ENCODE measurements around the gene TRPM8. TPM values are rescaled to one million over a fixed set of nuclear protein-coding genes. Genes with fewer than 3 reads are reported as not detected.

The TRPM8 gene
- total RNA-seq, 2 experiments from 2014 or later = not detected

DNA sequence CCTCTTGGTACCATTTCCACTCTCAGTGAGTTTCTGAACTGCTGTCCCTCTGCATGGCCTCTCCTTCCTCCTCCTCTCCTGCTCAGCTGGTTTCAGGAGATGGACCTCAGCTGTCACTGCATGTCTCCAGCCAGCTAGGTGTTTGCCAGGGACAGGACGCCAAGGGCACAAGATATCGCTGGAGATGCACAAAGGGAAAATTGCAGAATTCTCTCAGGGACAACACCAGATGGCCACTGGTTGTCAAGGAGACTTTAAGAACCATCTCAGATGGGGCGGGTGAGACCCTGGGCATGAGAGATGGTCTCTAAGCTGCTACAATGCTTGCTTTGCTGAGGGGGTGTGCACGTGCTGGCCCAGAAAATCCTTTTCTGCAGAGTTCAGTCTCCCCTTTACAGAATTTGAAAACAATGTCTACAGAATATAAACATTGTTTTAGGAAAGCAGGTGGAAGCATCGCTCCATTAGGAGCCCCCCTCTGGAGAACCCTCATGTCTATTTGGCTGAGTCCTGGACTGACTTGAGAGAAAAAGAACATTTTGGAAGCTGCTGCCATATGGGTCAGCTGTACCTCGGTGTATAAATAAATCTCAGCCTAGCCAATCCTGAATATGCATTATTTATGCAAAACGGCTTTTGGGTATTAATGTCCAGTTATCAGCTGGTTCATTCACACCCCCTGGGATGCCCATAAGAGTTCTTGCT lies 75.5 kb downstream of the TRPM8 start:
- ChIA-PET POLR2A (no interaction called here), CTCF (interaction anchor here (0.9 to 1.2 kb wide), 2 partner anchors 40 to 490 kb away, joined by 3 read pairs; no protein-coding TSS in a partner anchor)
- no peak overlapping the region for H3K4me3 Mint-ChIP-seq
- no peaks in the 10 kb centered on the region for H3K27me3 Mint-ChIP-seq (ENCODE audit: low read depth)
- H3K27ac Mint-ChIP-seq = no peak overlapping the region
- peak; percentile 12 for DNase-seq
- peaks cover 75% of the 10 kb centered on the region for H3K4me1 Mint-ChIP-seq (ENCODE audit: low read depth)
- peaks cover 11% of the 10 kb centered on the region for H3K36me3 Mint-ChIP-seq (ENCODE audit: low read depth)
- ATAC-seq = no peak
- peaks cover 3% of the 10 kb centered on the region for H3K9me3 Mint-ChIP-seq (ENCODE audit: insufficient read depth)

DNA sequence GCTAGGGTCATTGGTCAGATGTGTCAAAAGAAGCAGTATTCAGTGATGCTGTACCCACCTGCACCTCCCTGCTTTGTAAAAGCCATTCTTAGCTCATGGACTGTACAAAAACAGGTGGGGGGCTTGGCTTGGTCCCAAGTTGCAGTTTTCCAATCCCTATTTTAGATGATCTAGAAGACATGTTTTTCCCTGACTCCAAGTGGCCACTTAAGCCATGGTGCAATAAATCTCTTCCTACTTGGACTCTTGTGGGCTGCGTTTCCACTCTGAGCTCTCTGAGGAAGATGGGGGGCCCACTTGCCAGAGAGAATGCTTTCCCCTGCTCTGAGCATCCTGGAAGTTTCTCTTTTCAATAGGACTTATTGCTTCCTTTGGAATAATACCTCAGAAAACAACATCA lies 76.3 kb downstream of the TRPM8 start:
- Mint-ChIP-seq H3K4me1 (ENCODE audit: low read depth) (peaks cover 72% of the 10 kb centered on the region), H3K36me3 (ENCODE audit: low read depth) (peaks cover 3% of the 10 kb centered on the region), H3K27ac (no peak overlapping the region), H3K27me3 (ENCODE audit: low read depth) (no peaks in the 10 kb centered on the region), H3K9me3 (ENCODE audit: insufficient read depth) (no peaks in the 10 kb centered on the region), H3K4me3 (no peak overlapping the region)
- ATAC-seq = no peak
- peak; percentile 17 for DNase-seq
- ChIA-PET POLR2A (no interaction called here), CTCF (interaction anchor here (0.9 to 1.2 kb wide), 2 partner anchors 39 to 489 kb away, joined by 3 read pairs; no protein-coding TSS in a partner anchor)

DNA sequence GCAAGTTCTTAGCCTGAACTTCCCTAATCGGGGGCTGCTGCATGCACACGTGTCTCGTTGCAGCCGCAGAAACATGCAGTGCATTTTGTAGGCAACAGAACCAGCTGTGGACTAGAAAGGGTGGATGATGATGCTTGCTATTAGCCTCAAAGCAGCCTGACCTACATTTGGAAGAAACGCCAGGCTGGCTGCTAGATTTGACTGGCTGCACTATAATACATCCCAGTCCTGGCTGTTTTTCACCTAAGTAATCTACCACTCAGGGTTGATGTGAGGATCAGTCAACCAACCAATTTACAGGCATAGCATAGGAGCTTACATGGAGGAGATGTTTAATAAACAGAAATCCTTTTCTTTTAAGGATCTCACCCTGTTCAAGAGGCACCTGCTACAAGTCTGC lies 77.0 kb downstream of the TRPM8 start:
- DNase-seq (peak; percentile 7), ATAC-seq (no peak)
- H3K27me3 Mint-ChIP-seq (ENCODE audit: low read depth) = no peaks in the 10 kb centered on the region
- H3K4me1 Mint-ChIP-seq (ENCODE audit: low read depth) = peaks cover 72% of the 10 kb centered on the region
- H3K27ac Mint-ChIP-seq = no peak overlapping the region
- no peaks in the 10 kb centered on the region for H3K9me3 Mint-ChIP-seq (ENCODE audit: insufficient read depth)
- no peaks in the 10 kb centered on the region for H3K36me3 Mint-ChIP-seq (ENCODE audit: low read depth)
- CTCF ChIA-PET = no interaction called here
- POLR2A ChIA-PET = no interaction called here
- no peak overlapping the region for H3K4me3 Mint-ChIP-seq

DNA sequence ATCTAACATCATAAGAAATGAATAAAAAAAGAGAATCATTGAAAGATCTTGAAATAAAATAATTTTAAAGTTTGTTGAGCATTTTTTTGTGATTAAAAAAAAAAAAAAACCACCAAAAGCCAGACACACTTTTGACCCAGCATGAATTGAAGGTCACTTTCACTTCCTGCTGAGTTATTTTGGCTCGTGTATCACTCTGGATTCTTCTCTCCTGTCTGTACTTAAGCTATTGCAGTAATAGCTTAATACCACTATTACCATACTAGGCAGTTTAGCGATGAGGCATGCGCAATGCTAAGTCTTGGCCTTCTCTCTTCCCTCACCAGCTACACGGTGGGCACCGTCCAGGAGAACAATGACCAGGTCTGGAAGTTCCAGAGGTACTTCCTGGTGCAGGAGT lies 78.8 kb downstream of the TRPM8 start:
- CTCF ChIA-PET = interaction anchor here (1.0 kb wide), 1 partner anchor 37 kb away, joined by 3 read pairs; no protein-coding TSS in a partner anchor
- DNase-seq (no peak), ATAC-seq (no peak)
- no peaks in the 10 kb centered on the region for H3K36me3 Mint-ChIP-seq (ENCODE audit: low read depth)
- H3K9me3 Mint-ChIP-seq (ENCODE audit: insufficient read depth) = no peaks in the 10 kb centered on the region
- H3K27ac Mint-ChIP-seq = no peak overlapping the region
- no peaks in the 10 kb centered on the region for H3K27me3 Mint-ChIP-seq (ENCODE audit: low read depth)
- H3K4me1 Mint-ChIP-seq (ENCODE audit: low read depth) = peaks cover 66% of the 10 kb centered on the region
- POLR2A ChIA-PET = interaction anchor here (0.5 to 0.6 kb wide), 2 partner anchors 28 to 1169 kb away, joined by 3 read pairs; no protein-coding TSS in a partner anchor
- no peak overlapping the region for H3K4me3 Mint-ChIP-seq

DNA sequence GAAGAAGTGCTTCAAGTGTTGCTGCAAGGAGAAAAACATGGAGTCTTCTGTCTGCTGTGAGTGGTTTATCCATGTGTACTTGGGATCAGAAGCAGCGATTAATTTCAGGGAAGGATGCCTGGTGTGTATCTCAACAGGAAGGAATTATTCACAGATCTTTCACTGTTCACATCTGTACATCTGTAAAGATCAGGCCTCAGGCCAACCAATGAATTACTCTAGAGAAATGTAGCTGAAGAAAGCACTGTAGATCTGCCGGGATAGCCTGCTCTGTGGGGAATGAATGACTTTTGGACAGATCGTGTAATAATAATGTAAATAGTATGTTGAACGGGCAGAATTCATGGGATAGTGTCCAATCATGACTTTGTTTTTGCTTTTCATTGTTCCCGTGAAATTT lies 79.3 kb downstream of the TRPM8 start:
- DNase-seq = peak; percentile 9
- no peak overlapping the region for H3K27ac Mint-ChIP-seq
- no peaks in the 10 kb centered on the region for H3K9me3 Mint-ChIP-seq (ENCODE audit: insufficient read depth)
- H3K27me3 Mint-ChIP-seq (ENCODE audit: low read depth) = no peaks in the 10 kb centered on the region
- POLR2A ChIA-PET = no interaction called here
- no peaks in the 10 kb centered on the region for H3K36me3 Mint-ChIP-seq (ENCODE audit: low read depth)
- no peak for ATAC-seq
- CTCF ChIA-PET = interaction anchor here (1.0 kb wide), 1 partner anchor 36 kb away, joined by 3 read pairs; no protein-coding TSS in a partner anchor
- H3K4me1 Mint-ChIP-seq (ENCODE audit: low read depth) = peaks cover 66% of the 10 kb centered on the region
- no peak overlapping the region for H3K4me3 Mint-ChIP-seq

DNA sequence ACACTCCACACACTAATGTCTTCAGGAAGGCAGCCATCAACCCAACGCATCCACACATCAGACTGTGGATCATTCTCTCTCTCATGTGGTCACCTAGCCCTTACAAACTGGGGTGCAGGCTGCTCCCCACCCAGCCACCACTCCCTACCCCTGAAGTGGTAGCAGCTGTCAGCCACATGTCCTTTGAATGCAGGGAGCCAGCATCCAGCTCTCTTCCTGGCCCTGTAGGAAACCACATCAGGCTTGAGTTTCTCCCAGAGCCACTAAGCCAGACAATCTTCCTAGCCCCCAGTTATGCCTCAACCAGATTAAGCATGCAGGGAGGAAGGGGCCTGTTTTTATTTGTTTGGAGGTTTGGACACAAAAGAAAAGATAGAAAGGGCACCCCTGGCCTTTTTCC lies 80.5 kb downstream of the TRPM8 start:
- H3K4me3 Mint-ChIP-seq = no peak overlapping the region
- POLR2A ChIA-PET = interaction anchor here (0.6 kb wide), 1 partner anchor 8 kb away, joined by 3 read pairs; no protein-coding TSS in a partner anchor

DNA sequence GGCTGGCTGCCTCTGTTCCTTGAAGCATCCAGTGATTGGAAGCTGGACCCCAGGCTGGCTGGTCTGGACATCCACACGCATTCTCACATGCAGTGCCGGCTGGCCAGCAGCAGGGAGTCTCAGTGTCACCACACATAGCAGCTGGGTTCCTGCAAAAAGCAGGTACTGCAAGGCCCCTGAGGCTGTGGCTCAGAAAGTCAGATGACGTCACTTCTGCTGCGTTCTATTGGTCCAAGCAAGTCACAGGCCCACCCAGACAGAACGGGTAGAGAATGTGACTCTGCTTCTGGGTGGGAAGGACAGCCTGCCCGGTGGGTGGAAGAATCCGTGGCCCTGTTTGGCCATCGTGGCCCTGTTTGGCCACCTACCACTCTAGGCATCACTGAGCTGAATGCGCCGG lies 82.0 kb downstream of the TRPM8 start:
- Mint-ChIP-seq H3K9me3 (ENCODE audit: insufficient read depth) (no peaks in the 10 kb centered on the region), H3K27me3 (ENCODE audit: low read depth) (peaks cover 18% of the 10 kb centered on the region), H3K4me1 (ENCODE audit: low read depth) (peaks cover 64% of the 10 kb centered on the region), H3K4me3 (no peak overlapping the region), H3K36me3 (ENCODE audit: low read depth) (no peaks in the 10 kb centered on the region), H3K27ac (no peak overlapping the region)
- CTCF ChIA-PET = interaction anchor here (1.1 to 1.4 kb wide), 2 partner anchors 9 to 22 kb away, joined by 3 to 7 read pairs; no protein-coding TSS in a partner anchor
- POLR2A ChIA-PET = interaction anchor here (0.6 to 1.0 kb wide), 2 partner anchors 230 to 498 kb away, joined by 3 read pairs; partner anchors contain the start of gene ARL4C
- DNase-seq (no peak), ATAC-seq (no peak)

More for the DNA sequence above, 80.5 kb downstream of the TRPM8 start:
- Mint-ChIP-seq H3K27ac (peak overlapping the region; percentile 23), H3K9me3 (ENCODE audit: insufficient read depth) (no peaks in the 10 kb centered on the region), H3K4me1 (ENCODE audit: low read depth) (peaks cover 64% of the 10 kb centered on the region), H3K27me3 (ENCODE audit: low read depth) (peaks cover 8% of the 10 kb centered on the region), H3K36me3 (ENCODE audit: low read depth) (no peaks in the 10 kb centered on the region)
- DNase-seq (no peak), ATAC-seq (no peak)
- CTCF ChIA-PET = interaction anchor here (0.8 kb wide), 1 partner anchor 292 kb away, joined by 3 read pairs; no protein-coding TSS in a partner anchor

DNA sequence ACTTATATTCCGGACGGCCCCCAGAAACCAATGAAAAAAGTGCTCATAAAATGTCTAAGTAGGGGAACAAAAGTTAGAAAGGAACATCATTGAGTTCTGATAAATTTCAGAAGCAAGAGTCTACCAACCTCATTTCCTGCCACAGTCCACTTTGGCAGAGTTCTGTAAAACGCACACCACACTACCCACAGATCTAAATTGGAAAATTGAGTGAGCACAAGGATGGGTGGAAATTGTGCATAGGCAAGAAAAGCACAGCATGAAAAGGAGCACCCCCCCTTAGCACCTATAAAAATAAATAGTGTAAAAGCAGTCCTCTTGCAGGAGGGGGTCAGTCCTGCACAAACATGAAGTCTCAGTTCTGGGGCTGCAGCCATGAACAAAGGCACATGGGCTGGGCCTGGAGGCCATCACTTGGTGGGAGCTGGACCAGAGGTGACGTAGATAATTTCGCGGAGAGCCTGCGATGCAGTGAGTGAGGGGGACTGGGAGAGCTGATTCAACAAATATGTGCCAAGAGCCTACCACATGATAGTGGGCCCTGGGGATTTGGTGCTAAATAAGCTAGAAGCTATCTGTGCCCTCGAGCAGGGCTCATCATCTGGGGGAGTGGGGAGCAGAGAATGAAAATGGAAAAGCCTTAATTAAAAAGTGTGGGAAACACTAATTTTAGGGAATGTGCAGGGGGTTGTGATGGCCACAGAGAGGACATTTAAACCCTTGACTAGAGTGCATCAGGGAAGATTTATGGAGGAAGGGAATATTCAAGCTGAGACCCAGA lies 84.4 kb downstream of the TRPM8 start:
- ATAC-seq (peak; percentile 79), DNase-seq (peak; percentile 54)
- no peaks in the 10 kb centered on the region for H3K9me3 Mint-ChIP-seq (ENCODE audit: insufficient read depth)
- POLR2A ChIA-PET = no interaction called here
- H3K4me1 Mint-ChIP-seq (ENCODE audit: low read depth) = peaks cover 49% of the 10 kb centered on the region
- H3K27ac Mint-ChIP-seq = peak overlapping the region; percentile 74
- CTCF ChIA-PET = no interaction called here
- H3K4me3 Mint-ChIP-seq = peak overlapping the region; percentile 40
- no peaks in the 10 kb centered on the region for H3K36me3 Mint-ChIP-seq (ENCODE audit: low read depth)
- peaks cover 21% of the 10 kb centered on the region for H3K27me3 Mint-ChIP-seq (ENCODE audit: low read depth)

DNA sequence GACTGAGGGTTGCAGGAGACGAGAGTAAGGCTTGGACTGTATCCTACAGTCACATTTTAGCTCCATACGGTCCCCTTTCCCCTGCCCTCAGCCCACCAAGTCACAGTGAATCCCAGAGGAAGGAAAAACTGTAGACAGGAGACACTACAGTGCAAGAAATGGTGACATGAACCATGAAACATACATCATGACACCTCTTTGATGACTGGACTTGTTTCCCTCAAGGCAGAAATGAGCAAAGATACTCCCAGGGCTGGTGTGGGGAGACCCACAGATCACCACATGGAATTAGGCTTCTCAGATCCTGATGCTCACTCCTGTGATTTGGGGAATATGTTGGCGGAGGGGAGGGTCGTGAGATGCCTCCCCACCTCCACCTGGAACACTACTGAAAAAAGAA lies 85.1 kb downstream of the TRPM8 start:
- Mint-ChIP-seq H3K36me3 (ENCODE audit: low read depth) (no peaks in the 10 kb centered on the region), H3K9me3 (ENCODE audit: insufficient read depth) (no peaks in the 10 kb centered on the region), H3K27me3 (ENCODE audit: low read depth) (peaks cover 21% of the 10 kb centered on the region), H3K27ac (no peak overlapping the region), H3K4me3 (no peak overlapping the region), H3K4me1 (ENCODE audit: low read depth) (peaks cover 44% of the 10 kb centered on the region)
- ATAC-seq = no peak
- ChIA-PET POLR2A (no interaction called here), CTCF (no interaction called here)
- no peak for DNase-seq

DNA sequence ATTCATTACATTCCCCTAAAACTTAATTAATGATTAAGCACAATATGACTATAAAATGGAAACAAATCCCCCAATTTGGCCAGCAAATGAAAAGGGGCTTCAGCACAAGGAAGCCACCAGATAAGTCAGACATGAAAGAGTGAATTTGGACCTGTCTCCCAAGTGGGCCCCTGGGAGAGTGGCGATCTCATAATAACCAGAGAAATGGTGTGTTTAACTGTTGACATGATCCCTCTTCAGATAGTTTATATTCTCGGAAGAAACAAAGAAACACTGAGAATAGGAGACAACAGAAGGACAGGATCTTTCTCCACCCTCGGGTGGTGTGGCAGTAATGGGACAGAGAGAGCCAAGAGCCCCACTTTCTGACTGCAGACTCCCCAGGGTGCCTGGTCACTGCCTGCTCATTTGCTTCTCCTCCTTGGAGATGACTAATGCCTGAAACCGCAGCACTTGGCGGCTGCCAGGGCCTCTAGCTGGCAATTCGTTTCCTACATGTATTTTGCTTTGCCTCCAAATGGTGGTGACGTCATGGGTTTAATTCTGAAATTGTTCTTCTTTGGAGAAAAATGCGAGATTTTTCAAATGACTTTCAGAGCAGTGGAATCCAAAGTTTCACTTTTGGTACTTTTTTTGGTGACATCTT lies 86.9 kb downstream of the TRPM8 start:
- no peak for ATAC-seq
- no peak overlapping the region for H3K4me3 Mint-ChIP-seq
- peaks cover 21% of the 10 kb centered on the region for H3K27me3 Mint-ChIP-seq (ENCODE audit: low read depth)
- no peaks in the 10 kb centered on the region for H3K36me3 Mint-ChIP-seq (ENCODE audit: low read depth)
- H3K4me1 Mint-ChIP-seq (ENCODE audit: low read depth) = peaks cover 30% of the 10 kb centered on the region
- DNase-seq = no peak
- CTCF ChIA-PET = no interaction called here
- POLR2A ChIA-PET = no interaction called here
- H3K27ac Mint-ChIP-seq = no peak overlapping the region
- no peaks in the 10 kb centered on the region for H3K9me3 Mint-ChIP-seq (ENCODE audit: insufficient read depth)

DNA sequence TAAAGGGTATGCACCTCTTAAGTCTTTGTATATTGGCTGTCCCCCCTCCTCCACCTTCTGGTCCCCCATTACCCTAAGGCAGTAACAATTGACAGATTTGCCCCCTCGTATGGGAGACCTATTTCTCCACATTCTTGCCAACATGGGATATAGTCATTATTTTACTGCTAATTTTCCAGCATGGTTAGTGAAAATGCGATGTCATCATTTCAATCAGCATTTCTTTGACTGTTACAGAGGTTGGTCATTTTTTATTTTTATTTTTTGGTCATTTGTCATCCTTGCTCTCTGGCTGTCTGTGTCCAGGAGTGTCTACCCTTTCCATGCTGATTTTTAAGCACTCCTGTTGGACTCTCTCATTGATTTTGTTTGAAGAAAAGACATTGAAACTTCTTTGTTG lies 88.0 kb downstream of the TRPM8 start:
- Mint-ChIP-seq H3K4me3 (no peak overlapping the region), H3K27me3 (ENCODE audit: low read depth) (peaks cover 24% of the 10 kb centered on the region), H3K4me1 (ENCODE audit: low read depth) (peaks cover 23% of the 10 kb centered on the region), H3K9me3 (ENCODE audit: insufficient read depth) (no peaks in the 10 kb centered on the region), H3K27ac (no peak overlapping the region), H3K36me3 (ENCODE audit: low read depth) (no peaks in the 10 kb centered on the region)
- DNase-seq (no peak), ATAC-seq (no peak)
- ChIA-PET CTCF (no interaction called here), POLR2A (no interaction called here)

DNA sequence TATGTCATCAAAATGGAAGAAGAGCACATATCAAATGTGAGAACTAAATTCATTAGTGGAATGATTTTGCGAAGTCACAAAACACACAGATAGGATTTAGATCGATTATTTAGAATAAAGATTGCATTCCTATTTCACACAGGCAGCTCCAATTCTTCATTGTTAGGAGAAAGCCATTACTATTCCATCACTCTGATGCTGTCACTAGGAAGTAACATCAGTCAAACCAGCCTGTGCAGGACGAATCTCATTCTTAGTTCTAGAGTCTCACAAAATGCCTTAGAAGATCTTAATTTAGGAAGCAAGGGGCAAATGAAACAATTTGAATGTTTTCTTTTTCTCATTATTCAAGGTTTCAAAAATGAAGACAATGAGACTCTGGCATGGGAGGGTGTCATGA lies 89.3 kb downstream of the TRPM8 start:
- ChIA-PET POLR2A (no interaction called here), CTCF (no interaction called here)
- Mint-ChIP-seq H3K36me3 (ENCODE audit: low read depth) (no peaks in the 10 kb centered on the region), H3K4me3 (no peak overlapping the region), H3K9me3 (ENCODE audit: insufficient read depth) (no peaks in the 10 kb centered on the region), H3K4me1 (ENCODE audit: low read depth) (peaks cover 12% of the 10 kb centered on the region), H3K27ac (no peak overlapping the region), H3K27me3 (ENCODE audit: low read depth) (peaks cover 25% of the 10 kb centered on the region)
- ATAC-seq (no peak), DNase-seq (no peak)

All from activated CD8-positive, alpha-beta T cell treated with anti-CD3 and anti-CD28 coated beads, Interleukin-2, amount 10 ng/mL, durations not matched to agents 7 days and 5 days (primary cell).